Endodermal cell (in vitro differentiated cells): ENCODE results near the gene KRTAP10-11. TPM values are rescaled to one million over a fixed set of nuclear protein-coding genes. Genes with fewer than 3 reads are reported as not detected.

Source experiments
- DNase-seq: peaks from one replicate; pipeline ENCODE4 v3.0.0-alpha.2; 2017
- H3K27ac ChIP-seq: 2 replicates; pipeline ENCODE4 v1.5.1; 2013; ENCODE audit warnings: mild to moderate bottlenecking, low read depth, low read length, moderate library complexity
- H3K27me3 ChIP-seq: 2 replicates; pipeline ENCODE4 v1.6.1; 2013; ENCODE audit warnings: mild to moderate bottlenecking, low read length, moderate library complexity; ENCODE audit not compliant: insufficient read depth, control insufficient read depth, poor library complexity, severe bottlenecking
- H3K36me3 ChIP-seq: 2 replicates; pipeline ENCODE4 v1.7.0; 2013; ENCODE audit warnings: mild to moderate bottlenecking, low read length, moderate library complexity; ENCODE audit not compliant: control insufficient read depth, insufficient read depth
- H3K4me1 ChIP-seq: one replicate; pipeline ENCODE4 v1.7.0; 2013; ENCODE audit warnings: low read length; ENCODE audit not compliant: control insufficient read depth, insufficient read depth
- H3K4me3 ChIP-seq: 2 replicates; pipeline ENCODE4 v1.5.1; 2013; ENCODE audit warnings: mild to moderate bottlenecking, low read length, moderate library complexity
- H3K9ac ChIP-seq: 2 replicates; pipeline ENCODE4 v1.6.1; 2013; ENCODE audit warnings: mild to moderate bottlenecking, low read length, moderate library complexity; ENCODE audit not compliant: poor library complexity, severe bottlenecking; ENCODE audit errors: extremely low read depth
- H3K9me3 ChIP-seq: 2 replicates; pipeline ENCODE4 v1.6.1; 2013; ENCODE audit warnings: mild to moderate bottlenecking, low read length, moderate library complexity; ENCODE audit not compliant: control insufficient read depth
- H3K27ac Mint-ChIP-seq: 2 replicates; pipeline ENCODE4 v1.8.0; 2020; ENCODE audit warnings: mixed read lengths
- H3K27me3 Mint-ChIP-seq: 2 replicates; pipeline ENCODE4 v1.8.0; 2021; ENCODE audit warnings: mild to moderate bottlenecking, mixed read lengths; ENCODE audit not compliant: insufficient read depth
- H3K36me3 Mint-ChIP-seq: 2 replicates; pipeline ENCODE4 v1.8.0; 2020; ENCODE audit warnings: low read depth, mixed read lengths
- H3K4me1 Mint-ChIP-seq: 2 replicates; pipeline ENCODE4 v1.8.0; 2020; ENCODE audit warnings: mixed read lengths
- H3K4me3 Mint-ChIP-seq: 2 replicates; pipeline ENCODE4 v1.8.0; 2020; ENCODE audit warnings: mild to moderate bottlenecking, moderate library complexity, mixed read lengths
- H3K9me3 Mint-ChIP-seq: 2 replicates; pipeline ENCODE4 v1.8.0; 2020; ENCODE audit warnings: mild to moderate bottlenecking, mixed read lengths
- CTCF ChIP-seq: fragments of 200-600 bp; sonication (generic); conservative IDR thresholded peaks from 2 replicates; pipeline ENCODE4 v1.5.0; 2021; ENCODE audit warnings: antibody characterized with exemption, mild to moderate bottlenecking
- WGBS, 2 experiments: methylation state at CpG; one replicate each; pipeline versions ENCODE4 v1.1.5 to v1.1.7; 2013; ENCODE audit warnings: missing lambda C conversion rate in 2 of 2, mixed read lengths in 1 of 2; ENCODE audit not compliant: insufficient coverage in 1 of 2, insufficient read length in 1 of 2; 5-methylcytosine and 5-hydroxymethylcytosine counted together
- total RNA-seq, 2 donors: library from RNA; stranded (reverse); fragmentation: NEBNext Ultra II Directional in 1 of 2; extraction: Animal tissue kit (Norgen Biotek cat#: 25700) in 1 of 2; gene quantifications; 2 replicates in 1 of 2; 3 replicates in 1 of 2; pipeline ENCODE4 v1.2.1, GENCODE V29; 2021

The KRTAP10-11 gene
- total RNA-seq, 2 donors from 2014 or later: not detected

- WGBS, 2 experiments: 95 to 97% methylated on average over 3 of the region's 3 CpGs
- Histone ChIP-seq H3K4me3 (no peak overlapping the region), H3K36me3 (no peaks in the 10 kb centered on the region), H3K9ac (no peak overlapping the region), H3K4me1 (no peaks in the 10 kb centered on the region), H3K9me3 (peaks cover 44% of the 10 kb centered on the region), H3K27ac (no peak overlapping the region), H3K27me3 (no peaks in the 10 kb centered on the region)
- peaks cover 46% of the 10 kb centered on the region for H3K9me3 Mint-ChIP-seq
- H3K4me3 Mint-ChIP-seq: no peak overlapping the region
- no peak for TF ChIP-seq CTCF
- H3K36me3 Mint-ChIP-seq: no peaks in the 10 kb centered on the region
- DNase-seq: no peak
- peaks cover 4% of the 10 kb centered on the region for H3K4me1 Mint-ChIP-seq
- peaks cover 2% of the 10 kb centered on the region for H3K27me3 Mint-ChIP-seq
- H3K27ac Mint-ChIP-seq: no peak overlapping the region
Measured at GRCh38 chr21:44618909-44619308, 27.3 kb upstream of the KRTAP10-11 start.

GRCh38 chr21:44619886-44620285, 26.3 kb upstream of the KRTAP10-11 start:
- H3K36me3 Mint-ChIP-seq: no peaks in the 10 kb centered on the region
- Histone ChIP-seq H3K36me3 (no peaks in the 10 kb centered on the region), H3K9ac (no peak overlapping the region), H3K27ac (no peak overlapping the region), H3K9me3 (peaks cover 54% of the 10 kb centered on the region), H3K4me3 (no peak overlapping the region), H3K4me1 (no peaks in the 10 kb centered on the region), H3K27me3 (no peaks in the 10 kb centered on the region)
- H3K9me3 Mint-ChIP-seq: peaks cover 56% of the 10 kb centered on the region
- H3K27ac Mint-ChIP-seq: no peak overlapping the region
- no peaks in the 10 kb centered on the region for H3K27me3 Mint-ChIP-seq
- H3K4me3 Mint-ChIP-seq: no peak overlapping the region
- no peak for TF ChIP-seq CTCF
- H3K4me1 Mint-ChIP-seq: peaks cover 4% of the 10 kb centered on the region
- 88 to 94% methylated on average over 5 to 6 of the region's 6 CpGs for WGBS, 2 experiments
- no peak for DNase-seq

GRCh38 chr21:44623575-44623974, 22.6 kb upstream of the KRTAP10-11 start:
- no peaks in the 10 kb centered on the region for H3K36me3 ChIP-seq
- no peak overlapping the region for H3K27ac ChIP-seq
- no peaks in the 10 kb centered on the region for H3K4me1 ChIP-seq
- Mint-ChIP-seq H3K27me3 (peaks cover 1% of the 10 kb centered on the region), H3K36me3 (no peaks in the 10 kb centered on the region), H3K4me3 (no peak overlapping the region), H3K9me3 (peaks cover 58% of the 10 kb centered on the region), H3K27ac (no peak overlapping the region), H3K4me1 (no peaks in the 10 kb centered on the region)
- no peak for TF ChIP-seq CTCF
- DNase-seq: no peak
- no peak overlapping the region for H3K9ac ChIP-seq
- no peak overlapping the region for H3K4me3 ChIP-seq
- no peaks in the 10 kb centered on the region for H3K27me3 ChIP-seq
- peaks cover 58% of the 10 kb centered on the region for H3K9me3 ChIP-seq
